HG02970 (cell line): ENCODE results near the gene EPB41L1.

ENCODE experiments used
- ATAC-seq: cut with Tn5 transposase; IDR thresholded peaks from one replicate; pipeline ENCODE4 v1.9.1; 2021; ENCODE audit warnings: mild to moderate bottlenecking, moderate library complexity, moderate number of reproducible peaks; ENCODE audit not compliant: unreplicated experiment, low FRiP score

The EPB41L1 gene

DNA sequence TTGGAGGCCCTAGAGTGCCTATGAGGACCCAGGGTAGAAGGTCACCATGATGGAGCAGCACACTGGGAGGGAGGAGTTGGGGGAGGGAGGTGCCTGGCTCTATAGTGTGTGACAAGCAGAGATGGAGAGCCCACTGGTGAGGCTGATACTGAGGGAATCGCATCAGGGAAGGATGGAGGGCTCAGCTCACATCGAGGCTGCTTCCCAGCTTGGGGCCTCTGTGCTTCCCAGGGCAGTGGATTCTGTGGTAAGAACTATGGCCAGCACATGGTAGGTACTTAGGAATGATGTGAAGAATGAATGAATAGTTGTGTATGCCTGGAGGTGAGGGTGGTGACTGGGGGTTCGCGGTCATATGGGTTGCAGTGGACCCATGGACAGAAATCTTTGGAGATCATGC, 1.3 kb upstream of the EPB41L1 start:
- ATAC-seq, result no peak

DNA sequence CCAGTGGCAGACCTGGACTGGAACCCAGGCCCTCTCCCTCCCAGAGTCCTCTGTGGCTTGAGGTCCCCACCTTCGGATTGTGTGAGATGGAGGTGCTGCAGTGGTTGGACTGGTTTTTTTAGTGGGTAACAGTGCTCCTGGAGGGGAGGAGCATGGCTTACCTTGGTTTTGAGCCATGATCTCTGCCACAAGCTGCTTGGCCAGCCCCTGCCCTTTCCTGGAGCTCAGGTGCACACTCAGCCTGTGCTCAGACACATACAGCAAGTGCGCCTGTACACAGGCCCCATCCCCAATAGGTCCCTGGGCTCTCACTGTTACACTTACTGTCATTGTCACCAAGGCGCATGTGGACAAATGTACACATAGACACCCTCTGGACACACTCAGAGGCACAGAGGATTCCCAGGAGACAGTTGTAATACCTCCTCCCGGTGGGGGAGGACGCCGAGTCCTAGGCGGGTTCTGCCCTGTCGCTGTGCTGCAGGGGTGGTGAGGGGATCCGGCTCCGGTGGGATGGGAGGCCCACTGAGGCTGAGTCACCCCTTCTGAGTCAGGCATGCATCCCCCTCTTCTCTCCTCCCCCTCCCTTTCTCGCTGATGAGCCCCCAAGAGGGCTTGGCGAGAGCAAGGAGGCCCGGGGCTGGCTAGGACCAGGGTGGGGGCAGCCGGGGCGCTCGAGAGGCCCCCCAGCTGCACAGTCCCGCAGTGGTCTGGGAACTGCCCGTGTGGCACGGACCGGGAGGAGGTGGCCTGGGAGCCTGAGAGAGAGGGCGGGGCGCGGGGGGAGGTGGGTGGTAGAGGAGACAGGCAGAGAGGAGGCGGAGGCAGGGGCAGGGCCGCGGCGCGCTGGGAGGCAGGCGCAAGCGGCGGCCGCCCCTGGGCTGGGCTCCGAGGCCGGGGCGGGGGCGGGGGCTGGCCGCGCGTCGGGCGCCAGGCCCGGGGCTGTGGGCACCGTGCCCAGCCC, 522 bp upstream of the EPB41L1 start:
- ATAC-seq, result no peak

DNA sequence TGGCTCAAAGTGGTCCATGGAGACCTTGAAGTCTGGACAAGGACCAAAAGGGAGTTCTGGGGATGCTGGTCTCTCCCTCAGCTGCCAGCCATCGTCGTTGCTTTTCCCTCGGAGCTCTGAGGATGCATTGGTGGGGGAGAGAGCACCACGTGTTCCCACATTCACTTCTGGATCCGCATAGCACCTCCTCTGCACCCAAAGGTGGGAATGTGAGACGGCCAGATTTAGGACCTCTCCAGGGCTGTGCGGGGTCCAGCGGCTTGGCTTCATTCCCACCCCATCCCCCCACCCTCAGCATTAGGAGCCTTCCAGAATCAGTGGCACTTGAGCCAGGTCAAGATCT, 1.1 kb downstream of the EPB41L1 start:
- no peak for ATAC-seq

GRCh38 chr20:36155991-36156390, 1.5 kb downstream of the EPB41L1 start:
- ATAC-seq, result no peak

GRCh38 chr20:36157610-36158009, 3.1 kb downstream of the EPB41L1 start:
- no peak for ATAC-seq

GRCh38 chr20:36158160-36158741, 3.7 kb downstream of the EPB41L1 start:
- no peak for ATAC-seq

DNA sequence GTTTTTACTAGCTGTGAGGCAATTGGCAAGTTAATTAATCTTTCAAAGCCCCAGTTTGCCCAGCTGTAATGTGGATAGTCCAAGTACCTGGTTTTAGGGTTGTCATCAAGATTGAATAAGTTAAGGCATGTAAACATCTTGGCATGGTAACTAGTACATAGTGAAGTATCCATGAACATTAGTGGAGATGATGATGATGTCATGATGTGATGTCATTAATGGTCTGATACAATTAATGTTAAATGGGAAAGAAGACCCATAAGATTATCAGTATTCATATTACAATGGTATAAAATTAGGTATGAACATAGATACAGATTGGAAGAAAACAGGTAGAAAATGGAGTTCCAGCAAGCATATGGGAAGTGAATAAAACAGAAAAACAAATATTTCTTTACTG, 5.3 kb downstream of the EPB41L1 start:
- ATAC-seq, result no peak

DNA sequence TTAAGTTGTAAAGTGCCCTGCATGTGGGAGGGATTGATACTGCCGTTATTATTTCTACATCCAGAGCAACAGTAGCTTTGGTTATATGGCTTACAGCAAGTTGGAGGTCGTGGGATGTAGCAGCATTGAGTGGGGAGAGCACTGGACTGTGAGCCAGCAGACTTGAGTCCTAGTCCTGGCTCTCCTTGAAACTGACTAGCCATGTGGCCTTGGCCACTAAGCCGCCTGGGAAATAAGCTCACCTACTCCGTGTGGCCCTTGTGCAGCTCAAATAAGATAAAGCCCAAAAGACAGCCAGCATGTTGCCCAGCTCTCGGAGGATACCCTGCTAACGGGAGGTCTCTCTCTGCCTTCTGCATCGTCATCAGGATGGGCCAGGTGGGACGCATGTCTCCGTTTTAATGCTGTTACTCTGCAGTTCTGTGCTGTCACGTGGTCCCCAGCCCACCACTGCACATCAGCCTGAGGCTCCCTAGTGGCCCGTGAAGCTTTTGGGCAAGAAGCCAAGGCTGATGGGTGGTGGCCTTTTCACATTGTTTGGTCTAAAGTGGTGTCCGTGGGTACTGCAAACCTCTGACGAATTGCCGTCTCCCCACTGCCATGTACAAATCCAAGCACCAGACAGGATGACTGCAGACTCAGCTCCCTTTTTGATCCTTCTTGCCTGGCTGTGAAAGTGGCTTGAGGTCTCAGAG, 7.9 kb downstream of the EPB41L1 start:
- ATAC-seq, result no peak

DNA sequence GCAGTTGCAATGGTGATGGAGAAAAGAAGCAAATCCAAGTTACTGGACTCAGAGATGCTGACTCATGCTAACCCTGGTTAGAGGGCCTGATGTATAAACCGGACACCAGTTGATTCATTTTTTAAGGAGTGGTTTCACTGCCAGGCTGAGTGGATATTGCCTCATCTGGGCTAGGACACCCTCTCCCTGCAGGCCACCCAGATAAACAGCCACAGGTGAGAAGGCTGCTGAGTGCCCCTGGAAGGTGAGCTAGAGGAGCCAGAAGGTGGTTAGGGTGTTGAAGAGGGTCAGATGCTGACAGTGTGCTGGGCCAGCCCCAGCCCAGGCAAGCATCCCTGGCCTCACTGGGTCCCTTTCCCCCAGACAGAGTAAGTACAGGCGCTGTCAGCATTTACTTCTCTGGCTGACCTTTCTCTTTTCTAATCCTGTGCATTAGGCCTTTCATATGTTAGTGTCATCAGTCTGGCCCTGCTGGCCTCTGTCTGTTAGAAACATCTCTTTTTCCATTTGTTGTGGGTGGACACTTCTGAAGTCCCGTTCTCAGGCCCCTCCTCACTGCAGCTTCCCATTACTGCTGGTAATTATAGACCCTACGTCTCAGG, 13.5 kb downstream of the EPB41L1 start:
- ATAC-seq, result no peak

- ATAC-seq, result no peak
Measured at GRCh38 chr20:36170542-36171215, 16.1 kb downstream of the EPB41L1 start.

DNA sequence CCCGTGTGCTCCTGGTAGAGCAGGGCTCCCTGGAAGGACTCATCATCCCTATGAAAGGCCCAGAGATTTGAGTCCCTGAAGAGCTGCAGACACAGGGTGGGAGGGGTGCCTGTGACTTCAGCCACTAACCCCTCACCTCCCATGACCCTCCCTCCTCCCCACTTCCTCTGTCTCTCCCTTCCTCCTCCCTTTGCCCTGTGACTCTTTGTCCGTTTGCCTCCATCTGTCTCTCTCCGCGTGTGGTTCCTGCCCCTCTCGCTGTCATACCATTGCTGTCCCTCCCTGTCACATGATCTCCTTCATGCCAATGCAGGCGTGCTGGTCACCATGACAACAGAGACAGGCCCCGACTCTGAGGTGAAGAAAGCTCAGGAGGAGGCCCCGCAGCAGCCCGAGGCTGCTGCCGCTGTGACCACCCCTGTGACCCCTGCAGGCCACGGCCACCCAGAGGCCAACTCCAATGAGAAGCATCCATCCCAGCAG, 19.0 kb downstream of the EPB41L1 start:
- no peak for ATAC-seq

GRCh38 chr20:36175016-36175415, 20.5 kb downstream of the EPB41L1 start:
- ATAC-seq, result no peak

- ATAC-seq, result no peak
Measured at GRCh38 chr20:36175475-36175995, 21.0 kb downstream of the EPB41L1 start.

GRCh38 chr20:36177716-36178115, 23.2 kb downstream of the EPB41L1 start:
- no peak for ATAC-seq

DNA sequence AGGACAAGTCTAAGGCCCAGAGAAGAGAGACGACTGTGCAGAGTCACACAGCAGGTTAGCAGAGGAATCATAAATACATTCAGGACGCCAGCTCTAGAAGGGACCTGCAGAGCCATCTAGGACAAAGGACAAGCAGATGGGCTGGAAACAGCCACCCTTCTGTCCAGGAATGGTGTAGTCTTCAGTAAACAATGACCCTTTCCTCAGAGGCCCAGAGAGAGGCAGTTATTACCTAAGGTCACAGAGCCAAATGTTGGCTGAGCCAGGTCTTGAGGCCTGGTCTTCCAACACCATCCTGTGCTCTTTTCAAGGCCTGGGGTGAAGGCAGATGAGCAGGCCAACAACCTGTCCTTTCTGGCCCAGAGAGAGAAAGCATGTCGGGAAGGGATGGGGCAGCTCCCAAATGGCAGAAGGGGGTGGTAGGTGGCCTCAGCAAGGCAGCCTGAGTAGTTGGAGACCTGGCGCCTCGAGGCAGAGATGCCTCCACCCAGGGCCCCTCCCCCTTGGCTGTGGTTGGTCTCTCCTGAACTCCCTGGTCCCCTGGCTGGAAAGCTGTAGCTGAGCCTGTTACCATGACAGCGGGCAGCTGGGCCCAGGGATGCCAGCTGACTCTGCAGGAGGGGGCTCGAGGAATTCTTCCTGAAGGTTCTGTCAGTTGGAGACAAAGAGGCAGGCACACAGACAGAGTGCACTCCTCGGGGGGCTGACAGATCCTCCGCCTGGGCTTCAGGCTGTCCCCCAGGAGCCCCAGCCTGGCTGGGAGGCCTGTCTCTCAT, 24.8 kb downstream of the EPB41L1 start:
- ATAC-seq, result no peak

- no peak for ATAC-seq
Measured at GRCh38 chr20:36180323-36180722, 25.8 kb downstream of the EPB41L1 start.

- no peak for ATAC-seq
Measured at GRCh38 chr20:36181934-36182603, 27.5 kb downstream of the EPB41L1 start.

- ATAC-seq, result no peak
Measured at GRCh38 chr20:36182604-36183154, 28.1 kb downstream of the EPB41L1 start.
